A673 (cell line): Measurements from ENCODE around the gene ATP6V1G1.

Experiments used
- CTCF ChIP-seq: fragments of 300-800, 200-600 bp; sonication (generic); conservative IDR thresholded peaks from 2 replicates; pipeline ENCODE4 v1.5.1; 2017; ENCODE audit warnings: low read depth, mild to moderate bottlenecking, antibody characterized with exemption, low read length, moderate library complexity, mixed read lengths
- EZH2 ChIP-seq: fragments of 200-600 bp; sonication (generic); IDR thresholded peaks from 2 replicates; pipeline ENCODE4 v1.6.1; 2017; ENCODE audit warnings: borderline replicate concordance, low read depth, mild to moderate bottlenecking, mixed read lengths, antibody characterized with exemption, low read length; ENCODE audit not compliant: poor library complexity, severe bottlenecking

DNA sequence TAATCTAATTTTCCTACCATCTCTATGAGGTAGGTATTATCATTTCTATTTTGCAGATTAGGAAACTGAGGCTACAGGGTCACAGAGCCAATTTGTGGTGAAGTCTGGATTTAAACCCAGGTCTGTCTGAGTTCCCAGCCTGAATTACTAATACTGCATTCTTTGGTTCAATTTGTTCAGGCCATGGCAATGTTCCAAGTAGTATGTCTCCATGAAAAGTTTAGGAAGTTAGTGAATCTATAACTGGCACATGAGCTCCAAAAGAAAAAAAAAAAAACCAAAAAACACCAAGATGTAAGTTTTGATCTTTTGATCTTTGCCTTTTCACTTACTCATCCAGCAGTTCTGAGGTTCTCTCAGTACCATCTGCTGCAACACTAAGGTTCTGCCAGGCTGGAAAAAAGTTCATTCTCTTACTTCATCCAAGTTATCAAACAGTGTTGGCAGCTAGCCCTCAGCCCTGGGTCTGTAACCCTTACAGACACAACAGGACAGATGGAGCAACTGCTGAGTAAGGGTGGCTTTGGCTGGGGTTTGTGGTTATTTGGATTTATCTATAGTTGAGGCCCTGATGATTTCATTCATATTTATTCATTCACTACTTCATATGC lies 19.1 kb downstream of the ATP6V1G1 start:
- TF ChIP-seq CTCF, result no peak
- TF ChIP-seq EZH2, result no peak
